RWPE2 (cell line): Measurements from ENCODE around the gene KCNG1.

Source experiments
- ATAC-seq: fragments of 200-7000 bp; cut with Tn5 transposase; 3 replicates; pipeline ENCODE4 v1.9.1; 2021; ENCODE audit warnings: low read depth
- DNase-seq: peaks from one replicate; pipeline ENCODE4 v3.0.0-alpha.2; 2020; ENCODE audit warnings: low spot score
- H3K27ac ChIP-seq: fragments of 450-650 bp; 2 replicates; pipeline ENCODE4 v1.5.1; 2017; ENCODE audit warnings: mild to moderate bottlenecking; ENCODE audit not compliant: poor library complexity, severe bottlenecking
- H3K27me3 ChIP-seq: fragments of 250-450 bp; sonication (Bioruptor Pico); 2 replicates; pipeline ENCODE4 v1.5.1; 2021; ENCODE audit warnings: mild to moderate bottlenecking, moderate library complexity; ENCODE audit not compliant: insufficient read depth, poor library complexity, severe bottlenecking
- H3K36me3 ChIP-seq: fragments of 250-450 bp; sonication (Bioruptor Pico); 2 replicates; pipeline ENCODE4 v1.5.1; 2020; ENCODE audit warnings: low read depth, mild to moderate bottlenecking, moderate library complexity
- H3K4me1 ChIP-seq: fragments of 250-450 bp; sonication (Bioruptor Pico); 2 replicates; pipeline ENCODE4 v1.5.1; 2021; ENCODE audit warnings: mild to moderate bottlenecking, moderate library complexity; ENCODE audit not compliant: insufficient read depth, poor library complexity, severe bottlenecking
- H3K4me3 ChIP-seq: fragments of 250-450 bp; sonication (Bioruptor Pico); 2 replicates; pipeline ENCODE4 v1.5.1; 2021; ENCODE audit warnings: mild to moderate bottlenecking, moderate library complexity; ENCODE audit not compliant: severe bottlenecking
- H3K9me3 ChIP-seq: fragments of 250-450 bp; sonication (Bioruptor Pico); 2 replicates; pipeline ENCODE4 v1.5.1; 2021; ENCODE audit warnings: mild to moderate bottlenecking, moderate library complexity; ENCODE audit not compliant: severe bottlenecking
- CTCF ChIP-seq: fragments of 450-650 bp; IDR thresholded peaks from one replicate; pipeline ENCODE4 v1.5.1; 2017; ENCODE audit warnings: mild to moderate bottlenecking, moderate library complexity; ENCODE audit not compliant: poor library complexity, severe bottlenecking

KCNG1 gene

DNA sequence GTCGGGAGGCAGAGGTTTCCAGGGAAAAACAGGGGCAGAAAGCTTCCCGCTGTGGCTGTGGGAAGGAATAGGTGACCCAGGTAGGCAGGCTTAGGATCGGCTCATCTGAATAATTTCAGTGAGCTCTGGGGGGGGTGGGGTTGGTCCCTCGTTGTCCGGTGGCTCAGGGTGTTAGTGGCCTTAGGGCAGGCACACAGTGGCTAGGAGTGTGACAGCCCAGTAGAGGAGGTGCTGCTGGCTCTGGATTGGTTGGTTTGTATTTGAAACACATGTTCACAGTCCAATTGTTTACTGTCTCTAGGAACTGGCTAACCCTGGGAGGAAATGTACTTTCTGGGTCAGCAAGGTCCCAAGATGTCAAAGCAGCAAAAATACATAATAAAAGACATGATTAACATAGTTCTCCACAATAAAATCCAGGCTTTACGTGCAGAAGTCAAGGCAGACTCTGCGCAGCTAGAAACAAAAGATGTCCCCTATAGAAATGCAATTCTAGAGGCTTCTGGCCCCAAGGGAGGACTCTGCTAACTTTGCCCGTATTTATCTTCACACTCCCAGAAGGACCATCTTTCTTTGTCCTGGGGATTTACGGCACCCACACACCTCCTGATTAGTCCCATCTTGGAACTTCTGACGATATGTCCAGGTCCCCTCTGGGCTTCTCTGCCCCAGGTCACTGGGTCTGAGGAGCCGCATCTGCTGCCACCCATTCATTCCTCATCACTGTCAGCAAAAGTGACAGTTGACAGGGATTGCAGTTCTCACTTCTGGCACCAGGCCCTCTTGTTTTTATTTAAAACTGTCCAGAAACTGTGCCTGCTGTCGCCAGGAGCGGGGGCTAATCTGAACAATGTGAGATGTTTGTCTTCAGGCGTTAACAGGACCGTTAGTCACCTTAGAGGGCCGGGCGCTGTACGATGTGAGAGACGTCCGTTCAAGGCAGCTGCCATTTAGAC is 45.6 kb downstream of the KCNG1 start:
- no peaks in the 10 kb centered on the region for H3K36me3 ChIP-seq
- peaks cover 18% of the 10 kb centered on the region for H3K4me1 ChIP-seq
- H3K27me3 ChIP-seq, result no peaks in the 10 kb centered on the region
- no peak overlapping the region for H3K27ac ChIP-seq
- H3K4me3 ChIP-seq, result no peak overlapping the region
- no peak for ATAC-seq
- DNase-seq, result peak; percentile 72
- no peaks in the 10 kb centered on the region for H3K9me3 ChIP-seq
- no peak for TF ChIP-seq CTCF

DNA sequence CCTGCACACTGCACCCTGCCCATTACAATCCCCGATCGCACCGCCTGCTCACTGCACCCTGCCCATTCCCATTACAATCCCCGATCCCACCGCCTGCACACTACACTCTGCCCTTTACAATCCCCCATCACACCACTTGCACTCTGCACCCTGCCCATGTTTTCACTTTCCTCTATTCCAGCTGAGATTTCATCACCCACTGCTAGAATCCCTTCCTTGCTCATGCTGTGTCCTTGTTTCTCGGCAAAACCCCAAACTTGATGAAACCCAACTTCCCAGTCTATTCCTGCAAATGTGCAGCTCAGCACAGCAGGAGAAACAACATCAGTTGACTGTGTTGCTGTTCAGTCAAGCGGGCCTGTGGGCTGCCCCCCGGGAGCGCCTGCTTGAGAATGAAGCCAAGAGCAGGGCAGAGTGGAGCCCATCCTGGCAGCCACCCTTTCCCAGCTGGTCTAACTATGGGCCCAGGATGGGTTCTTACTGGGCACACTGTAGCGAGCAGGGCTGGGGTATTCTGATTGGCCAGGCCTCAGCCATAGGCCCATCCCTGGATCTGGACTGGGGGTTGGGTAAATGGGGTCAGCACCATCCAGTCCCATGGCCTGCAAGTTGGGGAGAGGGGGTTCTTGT is 47.1 kb downstream of the KCNG1 start:
- Histone ChIP-seq H3K36me3 (no peaks in the 10 kb centered on the region), H3K27ac (no peak overlapping the region), H3K9me3 (no peaks in the 10 kb centered on the region), H3K27me3 (no peaks in the 10 kb centered on the region), H3K4me1 (peaks cover 11% of the 10 kb centered on the region), H3K4me3 (no peak overlapping the region)
- DNase-seq, result peak; percentile 69
- TF ChIP-seq CTCF, result no peak
- no peak for ATAC-seq

GRCh38 chr20:50969912-50970311 is 53.0 kb downstream of the KCNG1 start:
- Histone ChIP-seq H3K9me3 (no peaks in the 10 kb centered on the region), H3K4me1 (no peaks in the 10 kb centered on the region), H3K36me3 (no peaks in the 10 kb centered on the region), H3K27me3 (no peaks in the 10 kb centered on the region), H3K4me3 (no peak overlapping the region), H3K27ac (no peak overlapping the region)
- no peak for TF ChIP-seq CTCF
- peak; percentile 72 for DNase-seq
- ATAC-seq, result no peak

DNA sequence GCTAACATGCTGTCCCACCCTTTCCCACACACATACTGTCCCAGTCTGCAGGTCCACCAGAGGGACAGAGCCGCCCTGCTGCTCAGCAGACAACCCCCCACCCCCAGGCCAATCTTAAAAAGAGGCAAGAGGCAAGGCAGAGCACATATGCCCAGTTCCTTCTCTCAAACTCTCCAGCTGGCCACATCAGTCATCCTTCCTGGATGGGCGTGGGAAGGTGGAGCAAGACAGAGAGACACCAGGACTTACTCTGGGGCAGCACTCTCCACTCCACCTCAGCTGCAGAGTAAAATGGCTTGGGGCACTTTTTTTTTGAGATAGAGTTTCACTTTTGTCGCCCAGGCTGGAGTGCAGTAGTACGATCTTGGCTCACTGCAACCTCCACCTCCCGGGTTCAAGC is 53.5 kb downstream of the KCNG1 start:
- no peak for TF ChIP-seq CTCF
- Histone ChIP-seq H3K27me3 (no peaks in the 10 kb centered on the region), H3K36me3 (no peaks in the 10 kb centered on the region), H3K9me3 (no peaks in the 10 kb centered on the region), H3K27ac (no peak overlapping the region), H3K4me3 (no peak overlapping the region), H3K4me1 (no peaks in the 10 kb centered on the region)
- ATAC-seq, result 0 out of 3 replicates have a peak, but pooled peaks have one; percentile 33
- peak; percentile 45 for DNase-seq

DNA sequence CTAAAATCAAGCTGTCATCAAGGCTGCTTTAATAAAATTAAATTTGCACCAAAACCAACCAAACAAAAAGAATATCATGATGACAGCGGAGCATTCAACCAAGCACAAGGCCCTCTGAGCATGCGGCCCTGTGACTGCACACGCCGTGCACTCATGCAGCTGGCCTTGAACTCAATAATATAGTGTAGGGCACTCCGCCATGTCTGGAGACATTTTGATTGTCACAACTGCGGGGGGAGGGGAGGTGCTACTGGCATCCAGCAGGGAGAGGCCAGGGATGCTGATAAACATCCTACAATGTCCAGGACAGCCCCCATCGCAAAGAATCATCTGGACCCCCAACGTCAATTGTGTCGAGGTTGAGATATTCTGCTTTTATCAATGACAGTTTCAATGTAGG is 54.6 kb downstream of the KCNG1 start:
- no peak overlapping the region for H3K27ac ChIP-seq
- no peaks in the 10 kb centered on the region for H3K27me3 ChIP-seq
- DNase-seq (no peak), ATAC-seq (no peak)
- H3K4me1 ChIP-seq, result no peaks in the 10 kb centered on the region
- no peaks in the 10 kb centered on the region for H3K9me3 ChIP-seq
- no peak for TF ChIP-seq CTCF
- H3K36me3 ChIP-seq, result no peaks in the 10 kb centered on the region
- no peak overlapping the region for H3K4me3 ChIP-seq
